ENCODE measurements around the gene PLA2G2A. TPM values are rescaled to one million over a fixed set of nuclear protein-coding genes. Genes with fewer than 3 reads are reported as not detected.
"Not testable (repeated sequence)": the region's sequence is repeated elsewhere in the genome, so short reads cannot be mapped to it uniquely, and the experiment has no call there.

The PLA2G2A gene
- polyA plus RNA-seq, 10 donors, result 0.77 to 7.2 (median 1.7) TPM

DNA sequence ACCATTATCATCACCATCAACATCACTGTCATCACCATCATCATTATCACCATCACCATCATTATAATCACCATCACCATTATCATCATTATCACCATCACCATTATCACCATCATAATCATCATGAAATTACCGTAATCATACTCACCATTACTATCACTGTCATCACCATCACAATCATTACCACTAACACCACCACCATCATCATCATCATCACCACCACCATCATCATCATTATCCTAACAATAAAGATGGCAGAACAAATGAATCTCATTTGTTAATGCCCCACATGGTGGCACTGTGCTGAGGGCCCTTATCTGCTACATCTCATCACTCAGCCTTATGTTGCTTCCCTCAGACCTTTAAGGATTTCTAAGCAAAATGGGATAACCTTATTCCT is 46.6 kb downstream of the PLA2G2A start:
- no peak for DNase-seq

DNA sequence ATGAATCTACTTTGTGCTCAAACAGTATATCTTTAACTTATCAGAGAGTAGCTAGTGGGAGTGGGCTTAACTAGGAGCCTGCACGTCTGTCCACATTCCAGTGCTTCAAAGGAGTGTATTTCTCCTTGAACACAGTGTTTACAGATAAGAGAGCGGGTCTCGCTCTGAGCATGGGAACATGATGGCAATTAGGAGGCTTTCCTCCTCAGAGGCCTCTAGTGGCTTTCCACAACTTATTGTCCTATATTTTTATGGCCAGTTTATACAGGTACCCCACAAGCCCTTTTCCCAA is 52.3 kb downstream of the PLA2G2A start:
- DNase-seq, result not testable (repeated sequence)

DNA sequence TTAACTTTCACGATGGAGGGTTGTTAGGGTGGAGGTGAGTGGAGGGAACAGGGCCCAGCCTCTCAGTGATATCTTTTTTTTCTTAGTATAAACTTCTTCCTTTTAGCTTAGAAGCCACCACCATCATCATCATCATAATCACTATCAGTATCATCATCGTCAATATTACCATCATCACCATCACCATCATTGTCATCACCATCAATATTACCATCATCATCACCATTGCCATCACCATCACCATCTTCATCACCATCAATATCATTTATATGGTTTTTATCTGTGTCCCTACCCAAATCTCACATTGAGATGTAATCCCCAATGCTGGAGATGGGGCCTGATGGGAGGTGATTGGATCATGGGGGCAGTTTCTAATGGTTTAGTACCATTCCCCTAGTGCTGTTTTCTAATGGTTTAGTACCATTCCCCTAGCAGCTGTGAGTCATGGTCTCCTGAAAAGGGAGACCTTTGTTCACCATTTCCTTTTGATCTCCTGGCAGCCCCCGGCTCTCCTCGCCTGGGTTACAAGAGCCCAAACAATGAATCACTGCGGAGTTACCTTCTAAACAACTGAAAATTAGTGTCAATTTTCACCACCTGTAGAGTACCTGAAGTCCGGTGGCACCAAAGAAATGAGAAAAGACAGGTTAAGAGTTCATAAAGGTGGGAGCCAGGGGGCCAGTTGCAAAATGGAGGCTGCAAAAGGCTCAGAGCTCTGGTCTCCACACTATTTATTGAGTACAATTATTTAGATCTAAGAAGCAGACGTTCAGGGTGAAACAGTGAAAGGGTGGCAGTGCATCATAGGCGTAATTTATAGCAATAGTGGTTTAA is 52.9 kb downstream of the PLA2G2A start:
- DNase-seq, result no peak

Other genes starting within 250 kb of the PLA2G2A start
- 1 to 10 TPM; 1.6 to 3.8 (median 2.5) TPM for gene TMCO4, start 179.7 kb downstream of the PLA2G2A start, polyA plus RNA-seq (ENCODE audit: insufficient read length in 10 of 10)
- not detected for gene RNF186, start 164.3 kb downstream of the PLA2G2A start, polyA plus RNA-seq (ENCODE audit: insufficient read length in 10 of 10)
- 10 to 100 TPM in 2 of 10 donors, 1 to 10 TPM in 8; 4.9 to 13.1 (median 6.7) TPM for gene OTUD3, start 97.2 kb downstream of the PLA2G2A start, polyA plus RNA-seq (ENCODE audit: insufficient read length in 10 of 10)
- gene PLA2G2E, start 56.0 kb downstream of the PLA2G2A start, polyA plus RNA-seq (ENCODE audit: insufficient read length in 10 of 10), result not detected
- gene PLA2G5, start 90.6 kb upstream of the PLA2G2A start, polyA plus RNA-seq (ENCODE audit: insufficient read length in 10 of 10), result under 1 TPM in 8 of 10 donors, not detected in 2; 0.17 to 0.62 (median 0.30) TPM
- under 1 TPM in 4 of 10 donors, not detected in 6; 0.05 to 0.20 (median 0.11) TPM for gene PLA2G2D, start 139.9 kb upstream of the PLA2G2A start, polyA plus RNA-seq (ENCODE audit: insufficient read length in 10 of 10)
- not detected for gene PLA2G2F, start 159.7 kb upstream of the PLA2G2A start, polyA plus RNA-seq (ENCODE audit: insufficient read length in 10 of 10)
- gene UBXN10, start 206.5 kb upstream of the PLA2G2A start, polyA plus RNA-seq (ENCODE audit: insufficient read length in 10 of 10), result under 1 TPM; 0.13 to 0.50 (median 0.29) TPM
- gene PLA2G2C, start 206.9 kb upstream of the PLA2G2A start, polyA plus RNA-seq (ENCODE audit: insufficient read length in 10 of 10), result under 1 TPM in 3 of 10 donors, not detected in 7; 0.04 to 0.07 (median 0.05) TPM